B cell (primary cell): ENCODE results near the gene GTF3C6. TPM values are rescaled to one million over a fixed set of nuclear protein-coding genes. Genes with fewer than 3 reads are reported as not detected.

ENCODE experiments used
- ATAC-seq: fragments of 200-7000 bp; cut with Tn5 transposase; one replicate; pipeline ENCODE4 v1.10.0; 2021; ENCODE audit warnings: low read depth, mild to moderate bottlenecking, moderate number of reproducible peaks, moderate library complexity
- CTCF ChIA-PET: fragments of 350-600 bp; sonication (Branson Sonifier 250); formaldehyde crosslinking; loops from one replicate; lab custom pipeline; 2021; ENCODE audit warnings: antibody characterized with exemption, inconsistent platforms; lab: Charles Lee
- POLR2A ChIA-PET: fragments of 350-600 bp; sonication (Branson Sonifier 250); formaldehyde crosslinking; loops from one replicate; lab custom pipeline; 2021; ENCODE audit warnings: antibody characterized with exemption; lab: Charles Lee
- DNase-seq: peaks from one replicate; pipeline ENCODE4 v3.0.0; 2013
- H2AFZ ChIP-seq: 2 replicates; pipeline ENCODE4 v1.6.1; 2012; ENCODE audit warnings: mild to moderate bottlenecking, low read depth, low read length; ENCODE audit not compliant: insufficient read depth, poor library complexity, severe bottlenecking
- H3K27ac ChIP-seq, 2 donors: 1 replicate in 1 of 2; 2 replicates in 1 of 2; pipeline ENCODE4 v1.5.1; 2012 to 2013; ENCODE audit warnings: low read length in 2 of 2, mild to moderate bottlenecking in 2 of 2, moderate library complexity in 1 of 2
- H3K27me3 ChIP-seq, 4 experiments: fragments of 200-600 bp in 1 of 4; sonication (generic) in 1 of 4; replicated peaks in 1 of 4; 1 replicate in 2 of 4; 2 replicates in 2 of 4; pipeline versions ENCODE4 v1.6.1 to v1.7.0; 2013 to 2016; ENCODE audit warnings: low read length in 3 of 4, mild to moderate bottlenecking in 2 of 4, mixed read lengths in 1 of 4, moderate library complexity in 1 of 4; ENCODE audit not compliant: insufficient read depth in 4 of 4, control insufficient read depth in 3 of 4; ENCODE audit errors: control extremely low read depth in 1 of 4
- H3K36me3 ChIP-seq, 2 experiments: replicated peaks in 1 of 2; 1 replicate in 1 of 2; 2 replicates in 1 of 2; pipeline versions ENCODE4 v1.6.1 to v1.7.1; 2013; ENCODE audit warnings: low read length in 1 of 2; ENCODE audit not compliant: insufficient read depth in 2 of 2, control insufficient read depth in 1 of 2; ENCODE audit errors: control extremely low read depth in 1 of 2, extremely low read depth in 1 of 2
- H3K4me1 ChIP-seq, 2 donors: fragments of 200-600 bp in 1 of 2; sonication (generic) in 1 of 2; 1 replicate in 1 of 2; 2 replicates in 1 of 2; pipeline versions ENCODE4 v1.5.1 to v1.6.1; 2013 to 2017; ENCODE audit warnings: low read length in 2 of 2; ENCODE audit not compliant: control insufficient read depth in 2 of 2, insufficient read depth in 2 of 2
- H3K4me2 ChIP-seq: replicated peaks from 2 replicates; pipeline ENCODE3; 2012; ENCODE audit warnings: mild to moderate bottlenecking, low read depth, low read length; ENCODE audit not compliant: poor library complexity, severe bottlenecking
- H3K4me3 ChIP-seq, 5 experiments: fragments of 200-600 bp in 1 of 5; sonication (generic) in 1 of 5; 1 replicate in 3 of 5; 2 replicates in 2 of 5; pipeline versions ENCODE4 v1.5.1 to v1.7.0; 2011 to 2016; ENCODE audit warnings: low read length in 4 of 5, mild to moderate bottlenecking in 4 of 5, low read depth in 2 of 5, control low read depth in 1 of 5, moderate library complexity in 1 of 5; ENCODE audit not compliant: insufficient read depth in 1 of 5; ENCODE audit errors: control extremely low read depth in 1 of 5, extremely low read depth in 1 of 5
- H3K79me2 ChIP-seq: fragments of 200-600 bp; sonication (generic); one replicate; pipeline ENCODE4 v1.6.0; 2016; ENCODE audit warnings: low read length; ENCODE audit not compliant: control insufficient read depth, insufficient read depth
- H3K9ac ChIP-seq: fragments of 200-600 bp; sonication (generic); 2 replicates; pipeline ENCODE4 v1.6.1; 2017; ENCODE audit warnings: mild to moderate bottlenecking, low read length, moderate library complexity
- H3K9me3 ChIP-seq, 3 donors: one replicate each; pipeline versions ENCODE4 v1.6.1 to v1.7.1; 2013; ENCODE audit warnings: low read length in 2 of 3; ENCODE audit not compliant: control insufficient read depth in 2 of 3, insufficient read depth in 1 of 3; ENCODE audit errors: control extremely low read depth in 1 of 3
- H4K20me1 ChIP-seq: 2 replicates; pipeline ENCODE4 v1.6.0; 2012; ENCODE audit warnings: mild to moderate bottlenecking, low read length; ENCODE audit not compliant: insufficient read depth, control insufficient read depth, poor library complexity, severe bottlenecking
- H3K27ac Mint-ChIP-seq: one replicate; pipeline ENCODE4 v1.8.0; 2021; ENCODE audit warnings: mixed read lengths
- H3K27me3 Mint-ChIP-seq: one replicate; pipeline ENCODE4 v1.8.0; 2021; ENCODE audit warnings: mixed read lengths
- H3K4me1 Mint-ChIP-seq: one replicate; pipeline ENCODE4 v1.8.0; 2021; ENCODE audit warnings: mixed read lengths
- H3K4me3 Mint-ChIP-seq: one replicate; pipeline ENCODE4 v1.8.0; 2021; ENCODE audit warnings: mixed read lengths
- H3K9me3 Mint-ChIP-seq: one replicate; pipeline ENCODE4 v1.8.0; 2022; ENCODE audit warnings: mixed read lengths; ENCODE audit not compliant: insufficient read depth
- CTCF ChIP-seq: fragments of 200-600 bp; IDR thresholded peaks from one replicate; pipeline ENCODE4 v1.8.0; 2022; ENCODE audit warnings: antibody characterized with exemption, mild to moderate bottlenecking
- EZH2 ChIP-seq: IDR thresholded peaks from 2 replicates; pipeline ENCODE4 v1.6.1; 2012; ENCODE audit warnings: borderline replicate concordance, low read depth, mild to moderate bottlenecking, moderate library complexity, low read length; ENCODE audit not compliant: insufficient read depth, poor library complexity, severe bottlenecking
- WGBS: methylation state at CpG from one replicate; pipeline ENCODE4 v1.1.5; 2013; ENCODE audit warnings: missing lambda C conversion rate; ENCODE audit not compliant: insufficient coverage; 5-methylcytosine and 5-hydroxymethylcytosine counted together
- intact Hi-C: fragments of 100-400 bp; cut with micrococcal nuclease; formaldehyde crosslinking; loops from one replicate; pipeline ENCODE4 v1.10.0; 2022
- polyA plus RNA-seq: library from polyadenylated mRNA; depleted of rRNA; stranded (reverse); fragments of >200 nt; gene quantifications from 2 replicates; pipeline ENCODE4 v1.2.3, GENCODE V29; 2012
- total RNA-seq, 2 donors: library from RNA; stranded (reverse); fragments of 120-200 nt in 1 of 2; gene quantifications; 1 replicate in 1 of 2; 2 replicates in 1 of 2; pipeline versions ENCODE4 v1.2.3 to v1.2.4, GENCODE V29; 2013 to 2022

GTF3C6 gene
- total and polyA plus RNA-seq, 2 donors (not counting 1 experiment from before 2014, with no cell fraction given): 5.1 to 36.4 TPM

- Histone ChIP-seq H3K27ac (no peak overlapping the region), H3K36me3 (no peaks in the 10 kb centered on the region), H3K9me3 (no peaks in the 10 kb centered on the region), H3K9ac (no peak overlapping the region), H3K4me2 (no peak overlapping the region), H3K4me3 (no peak overlapping the region), H3K27me3 (no peaks in the 10 kb centered on the region), H3K79me2 (no peaks in the 10 kb centered on the region), H4K20me1 (no peaks in the 10 kb centered on the region), H3K4me1 (no peaks in the 10 kb centered on the region), H2AFZ (no peak overlapping the region)
- intact Hi-C loops: loop anchor here (1.0 kb wide), 2 partner anchors 267 to 421 kb away; no protein-coding TSS in a partner anchor
- Mint-ChIP-seq H3K4me3 (no peak overlapping the region), H3K4me1 (no peaks in the 10 kb centered on the region), H3K27me3 (peaks cover 2% of the 10 kb centered on the region), H3K27ac (no peak overlapping the region), H3K9me3 (no peaks in the 10 kb centered on the region)
- ChIA-PET POLR2A (interaction anchor here (0.9 kb wide), 1 partner anchor 33 kb away, joined by 3 read pairs; the partner anchor contains the start of gene RPF2), CTCF (interaction anchor here (0.6 to 10.6 kb wide), 19 partner anchors 9 to 422 kb away, joined by 3 to 190 read pairs (median 3); partner anchors contain the start of genes AMD1, CDK19 and GTF3C6)
- WGBS: no CpG with 5 or more reads among the region's 8 CpGs
- no peak for ATAC-seq
- TF ChIP-seq CTCF: peak; percentile 73
- no peak for TF ChIP-seq EZH2
- peak; percentile 57 for DNase-seq
These were observed 8.7 kb upstream of the GTF3C6 start for GRCh38 chr6:110949679-110950285.

GRCh38 chr6:110950440-110950839 is 8.1 kb upstream of the GTF3C6 start:
- TF ChIP-seq EZH2 (no peak), CTCF (no peak)
- Histone ChIP-seq H2AFZ (no peak overlapping the region), H3K9ac (no peak overlapping the region), H4K20me1 (no peaks in the 10 kb centered on the region), H3K79me2 (no peaks in the 10 kb centered on the region), H3K36me3 (no peaks in the 10 kb centered on the region), H3K4me2 (no peak overlapping the region), H3K9me3 (no peaks in the 10 kb centered on the region), H3K27me3 (no peaks in the 10 kb centered on the region), H3K27ac (no peak overlapping the region), H3K4me3 (no peak overlapping the region), H3K4me1 (no peaks in the 10 kb centered on the region)
- POLR2A ChIA-PET: interaction anchor here (0.9 kb wide), 1 partner anchor 32 kb away, joined by 3 read pairs; the partner anchor contains the start of gene RPF2
- DNase-seq (no peak), ATAC-seq (no peak)
- intact Hi-C loops: no loop called here
- H3K9me3 Mint-ChIP-seq: no peaks in the 10 kb centered on the region
- H3K4me1 Mint-ChIP-seq: no peaks in the 10 kb centered on the region
- CTCF ChIA-PET: interaction anchor here (0.6 to 10.6 kb wide), 13 partner anchors 10 to 425 kb away, joined by 3 to 190 read pairs (median 4); partner anchors contain the start of gene AMD1
- peaks cover 4% of the 10 kb centered on the region for H3K27me3 Mint-ChIP-seq
- no peak overlapping the region for H3K27ac Mint-ChIP-seq
- no peak overlapping the region for H3K4me3 Mint-ChIP-seq
